IPS-18a (cell line): ENCODE results near the gene ASTN2.

Experiments
- H3K27ac ChIP-seq: one replicate; pipeline ENCODE4 v1.5.1; 2013; ENCODE audit warnings: low read length
- H3K27me3 ChIP-seq: one replicate; pipeline ENCODE4 v1.6.1; 2013; ENCODE audit warnings: mild to moderate bottlenecking, low read length; ENCODE audit not compliant: control insufficient read depth, insufficient read depth
- H3K36me3 ChIP-seq: one replicate; pipeline ENCODE4 v1.6.1; 2013; ENCODE audit warnings: low read depth, low read length; ENCODE audit not compliant: control insufficient read depth
- H3K4me1 ChIP-seq: one replicate; pipeline ENCODE4 v1.6.1; 2013; ENCODE audit warnings: low read depth, low read length; ENCODE audit not compliant: control insufficient read depth
- H3K4me3 ChIP-seq: one replicate; pipeline ENCODE4 v1.5.1; 2013; ENCODE audit warnings: low read length
- H3K9ac ChIP-seq: one replicate; pipeline ENCODE4 v1.6.1; 2013; ENCODE audit warnings: mild to moderate bottlenecking, low read length, moderate library complexity
- H3K9me3 ChIP-seq: one replicate; pipeline ENCODE4 v1.6.1; 2013; ENCODE audit warnings: low read depth, low read length; ENCODE audit not compliant: control insufficient read depth

Gene ASTN2

GRCh38 chr9:117234103-117234502, 180.8 kb downstream of the ASTN2 start:
- no peaks in the 10 kb centered on the region for H3K36me3 ChIP-seq
- H3K9me3 ChIP-seq: no peaks in the 10 kb centered on the region
- H3K27me3 ChIP-seq: no peaks in the 10 kb centered on the region
- H3K9ac ChIP-seq: no peak overlapping the region
- H3K4me3 ChIP-seq: no peak overlapping the region
- no peaks in the 10 kb centered on the region for H3K4me1 ChIP-seq
- no peak overlapping the region for H3K27ac ChIP-seq

DNA sequence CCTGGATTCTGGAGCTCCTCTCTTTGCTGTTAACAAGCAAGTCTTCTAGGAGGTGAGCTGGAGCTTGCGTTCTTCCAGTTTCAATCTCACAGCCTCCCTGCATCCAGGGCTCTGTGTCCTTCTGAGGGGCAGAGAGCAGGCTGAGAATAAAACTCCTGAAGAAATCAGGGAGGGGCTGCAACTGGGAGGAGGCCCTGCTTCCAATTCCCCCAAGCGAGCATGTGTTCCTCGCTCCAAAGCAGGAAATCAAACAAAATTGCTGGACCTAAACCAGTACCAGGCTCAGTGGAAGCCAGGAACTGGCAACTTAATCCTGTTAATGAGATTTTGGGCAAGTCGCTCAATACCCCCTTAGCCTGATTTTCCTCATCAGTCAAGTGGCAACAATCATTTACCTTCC, 181.8 kb downstream of the ASTN2 start:
- Histone ChIP-seq H3K9me3 (no peaks in the 10 kb centered on the region), H3K4me1 (peaks cover 3% of the 10 kb centered on the region), H3K27me3 (no peaks in the 10 kb centered on the region)

DNA sequence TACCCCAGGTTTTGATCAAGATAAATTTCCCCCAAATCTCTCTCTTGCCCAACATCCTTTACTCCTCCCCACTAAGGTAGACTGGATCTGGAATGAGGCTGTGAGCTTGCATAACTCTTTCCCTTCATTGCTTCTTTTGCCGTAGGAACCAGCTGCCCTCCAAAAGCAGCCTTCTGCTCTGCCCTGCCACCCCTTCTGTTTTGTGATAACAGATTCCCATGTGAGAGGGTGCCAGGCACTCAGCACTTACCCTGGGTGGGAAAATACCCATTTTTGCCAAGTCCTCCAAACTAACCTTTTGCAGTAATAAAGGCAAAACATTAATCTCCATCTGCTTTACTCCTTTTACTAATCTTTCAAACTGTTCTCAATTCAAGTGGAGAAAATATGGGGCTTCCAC, 182.6 kb downstream of the ASTN2 start:
- Histone ChIP-seq H3K27me3 (no peaks in the 10 kb centered on the region), H3K4me3 (no peak overlapping the region), H3K4me1 (peaks cover 3% of the 10 kb centered on the region), H3K9me3 (no peaks in the 10 kb centered on the region), H3K27ac (no peak overlapping the region), H3K36me3 (no peaks in the 10 kb centered on the region), H3K9ac (no peak overlapping the region)

More for the DNA sequence above, 181.8 kb downstream of the ASTN2 start:
- Histone ChIP-seq H3K27ac (no peak overlapping the region), H3K36me3 (no peaks in the 10 kb centered on the region), H3K9ac (no peak overlapping the region), H3K4me3 (no peak overlapping the region)

DNA sequence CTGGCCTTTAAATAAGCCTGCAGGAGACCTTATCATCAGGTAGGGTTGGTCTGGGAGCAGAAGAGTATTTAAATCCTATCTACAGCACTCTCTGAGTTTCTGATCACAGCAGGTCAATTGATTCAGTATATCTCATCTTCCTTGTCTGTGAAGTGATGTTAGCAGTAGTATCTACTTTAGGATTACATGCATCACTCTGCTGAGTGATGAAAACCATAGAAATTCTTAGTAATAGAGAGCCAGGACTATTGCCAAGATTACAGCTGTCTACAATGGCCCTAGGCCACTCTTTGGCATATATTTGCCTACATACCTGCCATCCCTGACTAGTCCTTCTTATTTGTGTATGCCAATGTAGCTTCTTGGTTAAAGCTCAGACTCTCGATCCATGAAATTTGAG, 183.8 kb downstream of the ASTN2 start:
- H3K9ac ChIP-seq: no peak overlapping the region
- peaks cover 3% of the 10 kb centered on the region for H3K4me1 ChIP-seq
- no peak overlapping the region for H3K27ac ChIP-seq
- H3K36me3 ChIP-seq: no peaks in the 10 kb centered on the region
- H3K9me3 ChIP-seq: no peaks in the 10 kb centered on the region
- no peak overlapping the region for H3K4me3 ChIP-seq
- H3K27me3 ChIP-seq: no peaks in the 10 kb centered on the region

GRCh38 chr9:117224695-117225094, 190.2 kb downstream of the ASTN2 start:
- no peak overlapping the region for H3K9ac ChIP-seq
- H3K27me3 ChIP-seq: no peaks in the 10 kb centered on the region
- H3K9me3 ChIP-seq: no peaks in the 10 kb centered on the region
- no peak overlapping the region for H3K27ac ChIP-seq
- H3K36me3 ChIP-seq: no peaks in the 10 kb centered on the region
- peaks cover 5% of the 10 kb centered on the region for H3K4me1 ChIP-seq
- H3K4me3 ChIP-seq: no peak overlapping the region

- Histone ChIP-seq H3K27ac (no peak overlapping the region), H3K36me3 (no peaks in the 10 kb centered on the region), H3K4me1 (no peaks in the 10 kb centered on the region), H3K9ac (no peak overlapping the region), H3K4me3 (no peak overlapping the region), H3K27me3 (no peaks in the 10 kb centered on the region), H3K9me3 (no peaks in the 10 kb centered on the region)
Measured at GRCh38 chr9:117218951-117219350, 195.9 kb downstream of the ASTN2 start.

DNA sequence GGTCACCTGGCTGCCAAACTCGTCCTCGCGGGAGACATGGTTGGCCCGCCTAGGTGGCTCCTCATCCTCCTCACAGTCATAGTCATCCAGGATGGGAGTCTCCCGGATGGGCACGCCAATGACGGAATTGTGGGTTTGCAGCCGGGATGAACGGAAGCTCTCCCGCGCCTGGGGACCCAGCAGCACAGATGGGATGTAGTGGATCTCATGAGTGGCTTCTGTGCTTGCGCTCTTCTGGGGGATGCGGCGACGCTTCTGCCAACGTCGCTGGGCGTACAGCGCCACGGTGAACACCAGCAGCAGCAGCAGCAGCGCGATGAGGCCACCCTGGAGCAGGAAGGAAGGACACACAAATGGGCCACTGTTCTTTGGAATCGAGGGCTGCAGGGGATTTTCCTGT, 200.4 kb downstream of the ASTN2 start:
- H3K27ac ChIP-seq: no peak overlapping the region
- peaks cover 4% of the 10 kb centered on the region for H3K4me1 ChIP-seq
- H3K9ac ChIP-seq: no peak overlapping the region
- no peak overlapping the region for H3K4me3 ChIP-seq
- H3K36me3 ChIP-seq: no peaks in the 10 kb centered on the region
- H3K9me3 ChIP-seq: no peaks in the 10 kb centered on the region
- no peaks in the 10 kb centered on the region for H3K27me3 ChIP-seq

DNA sequence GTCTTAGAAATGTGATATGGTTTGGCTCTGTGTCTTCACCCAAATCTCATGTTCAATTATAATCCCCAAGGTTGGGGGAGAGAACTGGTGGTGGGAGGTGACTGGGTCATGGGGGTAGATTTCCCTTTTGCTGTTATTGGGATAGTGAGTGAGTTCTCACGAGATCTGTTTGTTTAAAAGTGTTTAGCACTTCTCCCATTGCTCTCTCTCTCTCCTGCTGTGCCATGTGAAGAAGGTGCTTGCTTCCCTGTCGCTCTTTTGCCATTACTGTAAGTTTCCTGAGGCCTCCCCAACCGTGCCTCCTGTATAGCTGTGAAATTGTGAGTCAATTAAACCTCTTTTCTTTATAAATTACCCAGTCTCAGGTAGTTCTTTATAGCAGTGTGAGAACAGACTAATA, 203.6 kb downstream of the ASTN2 start:
- H3K27ac ChIP-seq: no peak overlapping the region
- H3K36me3 ChIP-seq: no peaks in the 10 kb centered on the region
- no peaks in the 10 kb centered on the region for H3K9me3 ChIP-seq
- H3K4me1 ChIP-seq: peaks cover 4% of the 10 kb centered on the region
- no peak overlapping the region for H3K9ac ChIP-seq
- H3K27me3 ChIP-seq: no peaks in the 10 kb centered on the region
- no peak overlapping the region for H3K4me3 ChIP-seq

GRCh38 chr9:117205806-117206205, 209.1 kb downstream of the ASTN2 start:
- no peaks in the 10 kb centered on the region for H3K27me3 ChIP-seq
- H3K27ac ChIP-seq: no peak overlapping the region
- peaks cover 1% of the 10 kb centered on the region for H3K4me1 ChIP-seq
- H3K9ac ChIP-seq: no peak overlapping the region
- no peaks in the 10 kb centered on the region for H3K9me3 ChIP-seq
- no peaks in the 10 kb centered on the region for H3K36me3 ChIP-seq
- H3K4me3 ChIP-seq: no peak overlapping the region

GRCh38 chr9:117204971-117205370, 209.9 kb downstream of the ASTN2 start:
- Histone ChIP-seq H3K27me3 (no peaks in the 10 kb centered on the region), H3K9me3 (no peaks in the 10 kb centered on the region), H3K36me3 (no peaks in the 10 kb centered on the region), H3K4me1 (no peaks in the 10 kb centered on the region), H3K9ac (no peak overlapping the region), H3K4me3 (no peak overlapping the region), H3K27ac (no peak overlapping the region)

DNA sequence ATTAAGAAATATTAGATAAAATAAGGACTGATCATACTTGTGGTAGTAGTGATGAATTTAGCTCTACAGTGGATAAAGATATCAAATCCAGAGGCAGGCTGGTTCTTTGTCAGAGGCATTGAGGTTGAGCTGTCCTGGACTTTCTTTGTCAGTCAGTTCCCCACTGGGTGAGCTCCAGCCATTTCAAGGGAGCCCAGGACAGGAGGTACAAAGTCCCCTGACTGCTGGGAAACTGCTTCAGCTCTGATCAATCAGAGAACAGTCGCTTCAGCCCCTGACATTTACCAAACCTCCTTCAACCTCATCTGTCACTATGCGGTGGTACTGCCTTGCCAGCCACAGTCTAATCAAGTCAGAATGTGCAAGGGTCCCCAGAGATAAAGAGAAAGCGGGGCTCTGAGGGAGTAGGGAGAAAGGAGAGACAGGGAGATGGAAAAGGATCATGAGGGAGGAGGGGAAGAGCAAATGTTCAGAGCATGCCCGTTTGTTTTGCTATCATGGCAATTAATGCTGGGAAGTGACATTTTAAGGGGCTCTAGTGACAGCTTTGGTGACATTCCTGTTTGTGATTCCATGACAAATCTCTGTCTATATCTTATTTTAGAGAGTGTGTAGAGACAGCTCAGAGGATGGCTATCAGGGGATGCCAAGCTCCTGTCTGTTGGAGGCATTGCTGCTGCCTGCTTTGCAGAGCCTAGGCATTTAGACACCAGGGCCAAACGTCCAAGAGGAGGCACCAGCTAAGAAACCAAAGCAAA, 223.2 kb downstream of the ASTN2 start:
- H3K4me1 ChIP-seq: no peaks in the 10 kb centered on the region
- no peaks in the 10 kb centered on the region for H3K9me3 ChIP-seq
- H3K27ac ChIP-seq: no peak overlapping the region
- no peak overlapping the region for H3K4me3 ChIP-seq
- H3K9ac ChIP-seq: no peak overlapping the region
- no peaks in the 10 kb centered on the region for H3K36me3 ChIP-seq
- no peaks in the 10 kb centered on the region for H3K27me3 ChIP-seq

DNA sequence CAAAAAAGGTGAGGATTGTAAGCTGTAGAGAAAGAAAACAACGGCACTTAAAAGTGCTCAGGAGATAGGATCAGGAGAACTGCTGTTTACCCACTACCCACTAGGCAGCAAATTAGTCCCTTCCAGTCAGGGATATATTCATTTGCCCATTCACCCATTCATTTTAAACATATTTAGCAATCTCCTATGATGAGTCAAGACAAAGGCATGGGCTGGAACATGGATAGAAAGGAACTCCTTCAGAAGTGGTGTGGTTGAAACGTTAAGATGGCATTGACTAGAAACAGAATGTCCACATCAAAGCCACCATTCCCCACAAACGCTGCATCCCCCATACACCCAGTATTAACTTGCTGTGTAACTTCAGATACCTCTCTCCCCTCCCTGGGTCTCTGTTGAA, 225.7 kb downstream of the ASTN2 start:
- Histone ChIP-seq H3K9ac (no peak overlapping the region), H3K4me1 (no peaks in the 10 kb centered on the region), H3K27me3 (no peaks in the 10 kb centered on the region), H3K9me3 (no peaks in the 10 kb centered on the region), H3K4me3 (no peak overlapping the region), H3K36me3 (no peaks in the 10 kb centered on the region), H3K27ac (no peak overlapping the region)
